ENCODE measurements around the gene NEK11.

- TF ChIP-seq, protein P1, sequence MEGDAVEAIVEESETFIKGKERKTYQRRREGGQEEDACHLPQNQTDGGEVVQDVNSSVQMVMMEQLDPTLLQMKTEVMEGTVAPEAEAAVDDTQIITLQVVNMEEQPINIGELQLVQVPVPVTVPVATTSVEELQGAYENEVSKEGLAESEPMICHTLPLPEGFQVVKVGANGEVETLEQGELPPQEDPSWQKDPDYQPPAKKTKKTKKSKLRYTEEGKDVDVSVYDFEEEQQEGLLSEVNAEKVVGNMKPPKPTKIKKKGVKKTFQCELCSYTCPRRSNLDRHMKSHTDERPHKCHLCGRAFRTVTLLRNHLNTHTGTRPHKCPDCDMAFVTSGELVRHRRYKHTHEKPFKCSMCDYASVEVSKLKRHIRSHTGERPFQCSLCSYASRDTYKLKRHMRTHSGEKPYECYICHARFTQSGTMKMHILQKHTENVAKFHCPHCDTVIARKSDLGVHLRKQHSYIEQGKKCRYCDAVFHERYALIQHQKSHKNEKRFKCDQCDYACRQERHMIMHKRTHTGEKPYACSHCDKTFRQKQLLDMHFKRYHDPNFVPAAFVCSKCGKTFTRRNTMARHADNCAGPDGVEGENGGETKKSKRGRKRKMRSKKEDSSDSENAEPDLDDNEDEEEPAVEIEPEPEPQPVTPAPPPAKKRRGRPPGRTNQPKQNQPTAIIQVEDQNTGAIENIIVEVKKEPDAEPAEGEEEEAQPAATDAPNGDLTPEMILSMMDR (conservative IDR thresholded peaks at IDR 0.05 in 1 of 2, IDR thresholded peaks at IDR 0.05 in 1 of 2; ENCODE audit: extremely low read depth in 1 of 2, insufficient read depth in 1 of 2, low read depth in 1 of 2, low read length in 2 of 2) = no peak
- TF ChIP-seq EZH2 (IDR thresholded peaks at IDR 0.05; ENCODE audit: borderline replicate concordance, low read length) = no peak
These were observed 296.3 kb downstream of the NEK11 start for GRCh38 chr3:131323014-131323413.
